GM18505 (cell line): ENCODE measurements around the gene PRPF39.
"Not testable (repeated sequence)": the region's sequence is repeated elsewhere in the genome, so short reads cannot be mapped to it uniquely, and the experiment has no call there.

Experiments used
- ATAC-seq: cut with Tn5 transposase; IDR thresholded peaks from one replicate; pipeline ENCODE4 v1.9.1; 2021; ENCODE audit not compliant: unreplicated experiment
- POLR2A ChIP-seq: IDR thresholded peaks from 4 replicates; pipeline ENCODE4 v1.6.1; 2011; ENCODE audit warnings: borderline replicate concordance; ENCODE audit not compliant: insufficient read depth, insufficient read length; ENCODE audit errors: extremely low read depth

The PRPF39 gene

DNA sequence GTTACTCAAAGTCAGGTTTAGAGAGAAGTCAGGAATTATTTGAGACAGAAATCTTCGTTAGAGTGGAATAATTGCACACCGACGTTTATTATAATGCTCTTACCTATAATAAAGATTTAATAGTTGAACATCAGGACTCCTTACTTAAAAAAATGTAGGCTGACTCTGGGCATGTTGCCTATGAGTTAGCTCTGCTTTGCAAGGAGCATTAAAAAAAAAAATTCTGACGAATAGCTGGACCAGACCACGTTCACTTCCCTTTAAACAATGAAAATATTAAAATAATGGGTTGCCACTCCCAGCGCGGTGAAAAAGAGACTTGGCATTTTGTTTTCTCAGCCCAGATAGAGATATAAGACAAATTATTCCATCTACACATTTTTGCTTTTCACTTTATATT is 51.2 kb downstream of the PRPF39 start:
- no peak for ATAC-seq
- no peak for TF ChIP-seq POLR2A

DNA sequence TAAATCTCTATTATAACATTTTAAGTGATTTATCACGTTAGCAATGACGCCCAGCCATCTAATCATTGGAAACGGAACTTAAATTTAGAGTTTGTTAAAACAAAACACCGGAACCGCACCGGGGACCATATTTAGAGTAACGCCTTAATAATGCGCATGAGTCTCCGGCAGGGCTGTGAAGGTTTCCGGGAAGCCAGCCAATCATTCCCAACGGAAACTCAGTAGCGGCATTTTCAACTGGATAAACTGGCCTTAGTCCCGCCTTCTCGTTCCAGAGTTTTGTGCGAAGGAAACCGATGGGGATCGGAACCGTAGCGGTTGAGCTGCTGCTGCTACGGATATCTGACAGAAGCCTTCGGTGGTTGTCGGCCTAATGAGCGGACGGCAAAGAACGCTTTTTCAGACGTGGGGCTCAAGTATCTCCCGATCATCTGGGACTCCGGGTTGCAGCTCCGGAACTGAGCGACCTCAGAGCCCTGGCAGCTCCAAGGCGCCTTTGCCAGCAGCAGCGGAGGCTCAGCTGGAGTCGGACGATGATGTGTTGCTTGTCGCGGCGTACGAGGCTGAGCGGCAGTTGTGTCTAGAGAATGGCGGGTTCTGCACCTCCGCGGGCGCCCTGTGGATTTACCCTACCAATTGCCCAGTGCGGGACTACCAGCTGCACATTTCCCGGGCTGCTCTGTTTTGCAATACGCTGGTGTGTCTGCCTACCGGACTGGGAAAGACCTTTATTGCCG is 51.9 kb downstream of the PRPF39 start, which contains the start of gene FANCM:
Gene FANCM (plus strand): TSS at position 272 of the 737 bp plus-strand sequence. CDS start 102 bp downstream, at position 374.
- peak; percentile 78 for TF ChIP-seq POLR2A

DNA sequence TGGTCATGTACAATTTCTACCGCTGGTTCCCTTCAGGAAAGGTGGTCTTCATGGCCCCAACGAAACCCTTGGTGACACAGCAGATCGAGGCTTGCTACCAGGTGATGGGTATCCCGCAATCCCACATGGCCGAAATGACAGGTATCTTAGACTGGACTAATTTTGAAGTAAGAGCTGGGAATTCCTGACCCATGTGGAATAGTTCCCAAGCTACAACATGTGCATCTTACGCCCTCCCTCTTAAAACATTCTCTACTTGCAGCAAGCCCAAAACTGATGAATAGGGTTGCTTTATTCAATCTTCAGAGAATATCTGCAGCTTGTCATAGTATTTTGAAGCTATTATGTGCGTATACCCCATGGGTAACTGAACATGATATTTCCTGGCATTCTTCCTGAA is 52.5 kb downstream of the PRPF39 start:
- no peak for ATAC-seq
- no peak for TF ChIP-seq POLR2A

More for the DNA sequence above, 51.9 kb downstream of the PRPF39 start, which contains the start of gene FANCM:
- peak; percentile 29 for ATAC-seq

DNA sequence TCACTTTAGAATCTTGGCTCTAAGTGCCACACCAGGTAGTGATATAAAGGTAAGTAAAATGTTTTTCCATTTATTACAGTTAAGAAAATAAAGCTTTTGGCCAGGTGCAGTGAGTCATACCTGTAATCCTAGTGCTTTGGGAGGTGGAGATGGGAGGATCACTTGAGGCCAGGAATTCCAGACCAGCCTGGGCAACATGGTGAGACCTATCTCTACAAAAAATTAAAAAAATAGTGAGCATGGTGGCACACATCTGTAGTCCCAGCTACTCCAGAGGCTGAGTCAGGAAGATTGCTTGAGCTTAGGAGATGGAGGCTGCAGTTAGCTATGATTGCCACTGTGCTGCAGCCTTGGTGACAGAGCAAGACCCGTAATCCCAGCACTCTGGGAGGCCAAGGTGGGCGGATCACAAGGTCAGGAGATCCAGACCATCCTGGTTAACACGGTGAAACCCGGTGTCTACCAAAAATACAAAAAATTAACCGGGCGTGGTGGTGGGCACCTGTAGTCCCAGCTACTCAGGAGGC is 56.8 kb downstream of the PRPF39 start:
- TF ChIP-seq POLR2A: no peak
- ATAC-seq: no peak

DNA sequence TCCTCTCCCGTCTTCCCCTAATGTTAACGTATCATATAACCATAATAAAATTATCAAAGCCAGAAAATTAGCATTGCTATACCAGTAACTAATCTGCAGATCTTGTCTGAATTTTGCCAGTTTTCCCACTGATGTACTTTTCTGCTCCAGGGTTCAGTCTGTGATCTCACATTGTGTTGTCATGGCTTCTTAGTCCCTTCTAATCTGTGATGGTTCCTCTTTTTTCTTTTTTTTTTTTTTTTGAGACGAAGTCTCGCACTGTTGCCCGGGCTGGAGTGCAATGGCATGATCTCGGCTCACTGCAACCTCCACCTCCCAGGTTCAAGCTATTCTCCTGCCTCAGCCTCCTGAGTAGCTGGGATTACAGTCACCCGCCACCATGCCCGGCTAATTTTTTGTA is 58.2 kb downstream of the PRPF39 start:
- ATAC-seq: not testable (repeated sequence)

DNA sequence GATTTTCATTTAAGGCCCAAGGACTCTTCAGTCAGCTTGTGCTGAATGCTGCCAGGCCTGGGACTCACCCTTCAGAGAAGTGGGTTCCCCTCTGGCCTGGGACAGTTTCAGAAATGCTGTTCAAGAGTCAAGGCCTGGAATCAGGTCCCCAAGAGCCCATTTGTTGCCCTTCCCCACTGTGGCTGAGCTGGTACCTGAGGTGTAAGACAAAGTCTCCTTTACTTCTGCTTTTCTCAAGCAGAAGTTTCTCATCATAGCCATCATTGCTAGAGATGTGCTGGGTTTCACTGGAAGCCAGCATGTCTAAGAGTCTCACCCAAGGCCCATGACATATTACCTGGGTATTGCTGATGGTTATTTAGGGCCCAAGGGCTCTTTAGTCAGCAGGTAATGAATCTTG is 60.7 kb downstream of the PRPF39 start:
- peak; percentile 68 for ATAC-seq
- TF ChIP-seq POLR2A: no peak

DNA sequence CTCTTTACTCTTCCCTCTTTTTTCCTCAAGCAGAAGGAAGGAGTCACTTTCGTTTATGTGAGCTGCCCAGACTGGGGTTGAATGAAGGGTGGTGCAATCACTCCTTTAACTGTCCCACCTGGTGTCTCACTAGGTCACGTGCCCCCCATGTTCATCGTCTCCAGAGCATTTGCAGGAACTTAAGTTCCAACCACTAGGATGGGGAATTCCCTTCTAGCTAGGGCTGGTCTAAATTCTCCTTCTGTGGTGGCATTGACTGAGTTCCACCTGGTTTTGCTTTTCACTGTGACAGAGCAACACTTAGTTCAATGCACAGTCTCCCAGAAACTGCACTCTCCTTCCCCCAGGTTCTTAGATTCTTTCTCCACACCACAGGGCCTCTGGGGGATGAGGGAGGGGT is 61.3 kb downstream of the PRPF39 start:
- ATAC-seq: peak; percentile 54
- no peak for TF ChIP-seq POLR2A

DNA sequence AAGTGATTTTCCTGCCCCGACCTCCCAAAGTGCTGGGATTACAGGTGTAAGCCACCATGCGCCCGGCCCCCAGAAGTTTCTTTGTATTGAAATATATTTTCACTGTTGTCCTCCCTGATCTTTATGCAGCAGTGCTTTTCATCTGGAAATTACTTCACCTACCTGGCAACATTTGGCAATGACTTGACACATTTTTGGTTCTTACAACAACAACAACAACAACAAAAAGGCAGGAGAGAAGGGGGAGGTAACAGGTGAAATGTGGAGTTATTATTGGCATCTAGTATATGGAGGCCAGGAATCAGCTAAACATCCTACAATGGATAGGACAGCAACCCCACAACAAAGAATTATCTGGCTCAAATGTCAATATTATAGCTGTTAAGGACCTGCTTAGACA is 65.7 kb downstream of the PRPF39 start:
- ATAC-seq: no peak
- TF ChIP-seq POLR2A: no peak

DNA sequence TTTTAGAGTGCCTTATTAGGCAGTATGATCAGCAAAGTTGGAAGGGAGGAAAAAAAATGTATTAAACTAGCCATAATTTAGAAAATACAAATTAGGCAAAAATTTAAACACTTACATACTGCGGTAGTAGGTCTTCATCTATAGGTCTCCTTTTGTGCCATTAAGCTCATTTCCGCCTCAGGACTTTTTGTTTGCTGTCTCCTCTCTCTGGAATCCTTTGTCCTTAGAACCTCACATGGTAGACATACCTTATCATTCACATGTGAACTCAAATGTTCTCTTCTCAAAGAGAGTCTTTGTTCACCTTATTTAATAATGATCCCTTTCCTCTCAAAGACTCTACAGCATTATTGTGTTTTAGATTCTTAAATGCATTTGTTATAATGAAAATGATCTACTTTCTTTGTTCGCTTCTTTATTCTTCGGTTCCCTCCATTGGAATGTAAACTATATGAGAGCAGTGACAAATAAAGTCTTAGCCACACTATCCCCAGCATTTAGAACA is 66.5 kb downstream of the PRPF39 start:
- TF ChIP-seq POLR2A: no peak
- ATAC-seq: no peak

DNA sequence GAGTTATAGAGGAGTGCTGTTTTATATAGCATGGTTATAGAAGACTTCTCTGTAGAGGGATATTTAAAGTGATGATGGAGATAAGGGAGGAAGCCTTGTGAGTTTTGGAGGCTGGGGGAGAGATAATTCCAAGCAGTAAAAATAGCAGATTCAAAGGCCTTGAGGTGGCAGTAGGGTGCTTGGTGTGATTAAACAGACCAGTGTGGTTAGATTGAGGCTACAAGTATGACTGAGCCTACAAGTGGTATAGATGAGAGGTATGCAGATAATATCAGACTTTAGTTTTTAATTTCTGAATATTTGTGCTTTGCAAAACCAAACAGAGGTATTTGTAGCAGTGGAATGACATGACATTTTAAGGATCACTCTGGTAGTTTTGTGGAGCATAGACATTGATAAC is 72.2 kb downstream of the PRPF39 start:
- TF ChIP-seq POLR2A: no peak
- no peak for ATAC-seq
